Activated T-cell treated with anti-CD3 and anti-CD28 coated beads, Interleukin-2, amount 50 U/mL, for 4 hours (primary cell): ENCODE results near the gene NEMF. TPM values are rescaled to one million over a fixed set of nuclear protein-coding genes. Genes with fewer than 3 reads are reported as not detected.
"Not testable (repeated sequence)": the region's sequence is repeated elsewhere in the genome, so short reads cannot be mapped to it uniquely, and the experiment has no call there.

ENCODE experiments used
- ATAC-seq, 2 donors: fragments of 200-7000 bp; cut with Tn5 transposase; one replicate each; pipeline ENCODE4 v1.10.0; 2021
- DNase-seq: peaks from one replicate; pipeline ENCODE4 v3.0.0-alpha.2; 2020
- H3K27me3 Mint-ChIP-seq: one replicate; pipeline ENCODE4 v1.8.0; 2021; ENCODE audit warnings: low read depth, mixed read lengths
- H3K36me3 Mint-ChIP-seq: one replicate; pipeline ENCODE4 v1.8.0; 2022; ENCODE audit warnings: mixed read lengths; ENCODE audit not compliant: insufficient read depth
- H3K4me1 Mint-ChIP-seq: one replicate; pipeline ENCODE4 v1.8.0; 2021; ENCODE audit warnings: low read depth, mixed read lengths
- H3K4me3 Mint-ChIP-seq: one replicate; pipeline ENCODE4 v1.8.0; 2021; ENCODE audit warnings: mild to moderate bottlenecking, moderate library complexity, mixed read lengths
- H3K9me3 Mint-ChIP-seq: one replicate; pipeline ENCODE4 v1.8.0; 2021; ENCODE audit warnings: mixed read lengths
- total RNA-seq, 3 donors: library from RNA; stranded (reverse); gene quantifications; one replicate each; pipeline ENCODE4 v1.2.1, GENCODE V29; 2021

Gene NEMF
- total RNA-seq, 3 donors from 2014 or later: 53.0 to 54.0 (median 53.2) TPM

DNA sequence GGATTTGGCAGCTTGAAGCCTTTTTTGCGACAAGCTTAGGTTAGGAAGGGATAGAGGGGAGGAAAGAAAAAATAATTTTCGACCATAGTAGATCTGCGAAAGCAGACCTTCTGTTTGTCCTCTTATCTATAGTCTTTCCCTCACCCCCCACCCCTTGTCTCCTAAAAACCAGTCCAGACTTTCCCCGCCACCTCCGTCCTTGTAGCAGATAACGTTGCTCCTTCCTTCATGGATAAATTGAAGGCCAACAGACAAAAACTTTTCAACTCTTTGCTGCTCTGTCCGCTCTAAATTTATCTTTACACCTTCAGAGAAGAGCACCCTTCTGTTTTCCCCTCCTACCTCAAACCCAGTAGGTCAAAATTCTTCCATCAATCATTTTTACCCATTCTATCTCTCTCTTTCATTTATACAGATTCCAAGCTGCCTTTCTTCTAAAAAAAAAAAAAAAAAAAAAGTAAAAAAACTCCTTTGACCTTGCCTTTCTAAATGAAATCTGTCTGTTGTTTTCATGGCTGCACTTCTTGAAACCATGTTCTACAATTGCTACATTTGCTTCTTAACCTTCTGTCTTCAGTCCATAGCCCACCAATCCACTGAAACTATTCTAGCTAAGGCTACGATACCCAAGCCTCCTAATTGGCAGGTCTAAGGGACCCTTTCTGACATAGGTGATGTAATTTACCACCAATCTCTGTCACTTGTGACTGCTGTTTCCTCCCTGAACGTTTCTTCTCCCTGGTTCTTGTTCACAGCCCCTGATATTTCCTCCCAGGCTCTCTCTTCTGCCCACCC is 11.1 kb upstream of the NEMF start:
- Mint-ChIP-seq H3K27me3 (peaks cover 2% of the 10 kb centered on the region), H3K4me1 (peaks cover 22% of the 10 kb centered on the region), H3K4me3 (no peak overlapping the region), H3K9me3 (no peaks in the 10 kb centered on the region), H3K36me3 (no peaks in the 10 kb centered on the region)
- no peak for DNase-seq
- ATAC-seq: no peak

DNA sequence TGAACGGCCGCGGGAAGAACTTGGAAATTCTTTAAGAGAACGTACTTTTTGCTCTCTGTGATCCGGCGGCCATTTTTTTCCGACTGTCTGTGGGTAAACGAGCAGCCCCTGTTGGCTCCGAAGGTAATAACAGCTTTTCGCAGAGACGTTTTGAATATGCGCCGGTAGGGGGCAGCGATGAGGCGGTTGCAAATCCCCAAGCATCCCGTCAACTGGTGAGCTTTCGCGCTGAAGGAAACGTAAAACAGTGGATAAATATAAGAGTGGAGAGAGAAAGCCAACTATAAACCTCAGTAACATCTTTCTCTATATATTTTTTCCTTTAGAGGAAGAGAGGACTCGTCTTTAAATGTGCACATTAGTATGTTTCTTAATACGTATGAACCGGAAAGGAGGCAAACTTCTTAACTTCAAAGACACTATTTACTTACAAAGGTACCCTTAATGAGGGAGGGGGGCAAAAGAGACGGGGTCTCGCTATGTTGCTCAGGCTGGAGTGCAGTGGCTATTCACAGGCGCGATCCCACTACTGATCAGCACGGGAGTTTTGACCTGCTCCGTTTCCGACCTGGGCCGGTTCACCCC is 9.6 kb upstream of the NEMF start:
- H3K4me3 Mint-ChIP-seq: no peak overlapping the region
- peaks cover 2% of the 10 kb centered on the region for H3K27me3 Mint-ChIP-seq
- no peaks in the 10 kb centered on the region for H3K36me3 Mint-ChIP-seq
- no peaks in the 10 kb centered on the region for H3K9me3 Mint-ChIP-seq
- DNase-seq: peak; percentile 79
- peaks cover 12% of the 10 kb centered on the region for H3K4me1 Mint-ChIP-seq
- peak; percentile 36 to 42 for ATAC-seq

DNA sequence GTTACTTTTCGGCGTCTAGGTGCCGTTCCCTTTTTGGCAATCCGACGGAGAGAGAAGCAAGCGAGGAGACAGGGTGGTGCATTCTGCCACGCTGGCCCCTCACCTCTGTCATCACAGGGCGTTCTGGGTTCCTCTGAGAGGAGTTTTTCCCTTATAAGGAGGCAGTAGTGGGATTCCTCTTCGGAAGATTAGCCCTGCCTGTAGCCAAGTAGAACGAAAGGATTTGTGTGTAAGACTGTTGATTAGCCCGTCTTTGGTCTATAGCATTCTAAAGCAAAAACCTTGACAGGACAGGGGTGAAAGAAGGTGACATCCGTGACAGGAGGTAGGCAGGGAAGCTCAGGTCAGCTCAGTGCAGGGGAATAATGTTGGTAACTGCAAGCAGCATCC is 9.1 kb upstream of the NEMF start:
- H3K4me1 Mint-ChIP-seq: peaks cover 12% of the 10 kb centered on the region
- peaks cover 2% of the 10 kb centered on the region for H3K27me3 Mint-ChIP-seq
- H3K4me3 Mint-ChIP-seq: no peak overlapping the region
- no peaks in the 10 kb centered on the region for H3K36me3 Mint-ChIP-seq
- ATAC-seq (peak in 1 of 2 donors; percentile 4), DNase-seq (peak; percentile 52)
- no peaks in the 10 kb centered on the region for H3K9me3 Mint-ChIP-seq

DNA sequence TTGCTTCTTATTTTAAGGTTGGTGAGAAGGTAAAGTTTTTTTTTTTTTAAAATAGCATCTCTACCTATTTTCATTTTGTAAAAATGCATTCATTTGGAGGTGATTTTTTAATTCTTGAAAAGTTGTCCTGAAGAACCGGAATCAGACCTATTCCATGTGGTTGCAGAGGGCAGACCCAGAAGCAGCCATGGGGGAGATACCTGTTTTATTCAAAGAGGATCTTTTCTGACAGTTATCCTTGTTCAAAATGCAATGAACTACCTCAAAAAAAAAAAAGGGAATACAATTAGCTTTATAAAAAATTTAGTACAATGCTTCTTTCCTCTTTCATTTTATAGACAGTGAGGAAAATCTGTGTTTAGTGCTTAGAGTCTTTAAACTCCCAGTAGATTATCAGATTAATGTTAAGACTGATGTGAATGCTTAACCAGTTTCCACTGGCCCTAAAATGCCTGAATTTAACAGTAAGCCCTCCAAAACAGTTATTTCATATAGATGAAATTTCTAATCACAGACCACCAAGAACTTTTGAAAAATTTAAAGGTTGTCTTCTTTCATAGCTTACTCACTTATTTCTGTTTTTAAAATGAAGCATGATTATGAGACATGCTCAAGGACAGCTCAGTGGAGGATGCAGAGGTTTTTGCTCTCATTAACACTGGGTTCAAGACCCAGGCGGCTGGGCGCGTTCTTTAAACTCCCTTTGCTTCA is 8.6 kb upstream of the NEMF start:
- H3K9me3 Mint-ChIP-seq: no peaks in the 10 kb centered on the region
- H3K36me3 Mint-ChIP-seq: no peaks in the 10 kb centered on the region
- H3K4me3 Mint-ChIP-seq: no peak overlapping the region
- peaks cover 12% of the 10 kb centered on the region for H3K4me1 Mint-ChIP-seq
- peaks cover 2% of the 10 kb centered on the region for H3K27me3 Mint-ChIP-seq
- DNase-seq: no peak
- peak in 1 of 2 donors; percentile 12 for ATAC-seq

DNA sequence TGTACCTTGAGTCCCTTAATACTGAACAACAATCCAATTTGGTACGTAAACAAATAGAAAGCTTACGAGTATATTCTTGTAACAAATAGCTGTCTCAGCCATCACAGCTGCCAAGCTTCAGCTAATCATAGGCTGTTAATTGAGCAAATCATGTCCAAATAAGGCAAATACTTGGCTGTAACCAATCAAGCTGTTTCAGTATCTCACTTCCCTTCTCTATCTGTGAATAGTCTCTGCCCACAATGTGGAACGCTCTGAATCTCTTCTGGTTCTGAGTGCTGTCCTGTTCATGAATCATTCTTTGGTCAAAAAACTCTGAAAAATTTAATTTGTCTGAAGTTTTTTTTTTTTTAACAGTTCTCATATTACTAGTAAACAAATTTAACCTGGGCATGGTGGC is 5.8 kb upstream of the NEMF start:
- H3K4me1 Mint-ChIP-seq: peaks cover 20% of the 10 kb centered on the region
- H3K36me3 Mint-ChIP-seq: no peaks in the 10 kb centered on the region
- H3K9me3 Mint-ChIP-seq: no peaks in the 10 kb centered on the region
- H3K27me3 Mint-ChIP-seq: peaks cover 2% of the 10 kb centered on the region
- no peak overlapping the region for H3K4me3 Mint-ChIP-seq
- DNase-seq: no peak
- no peak for ATAC-seq

DNA sequence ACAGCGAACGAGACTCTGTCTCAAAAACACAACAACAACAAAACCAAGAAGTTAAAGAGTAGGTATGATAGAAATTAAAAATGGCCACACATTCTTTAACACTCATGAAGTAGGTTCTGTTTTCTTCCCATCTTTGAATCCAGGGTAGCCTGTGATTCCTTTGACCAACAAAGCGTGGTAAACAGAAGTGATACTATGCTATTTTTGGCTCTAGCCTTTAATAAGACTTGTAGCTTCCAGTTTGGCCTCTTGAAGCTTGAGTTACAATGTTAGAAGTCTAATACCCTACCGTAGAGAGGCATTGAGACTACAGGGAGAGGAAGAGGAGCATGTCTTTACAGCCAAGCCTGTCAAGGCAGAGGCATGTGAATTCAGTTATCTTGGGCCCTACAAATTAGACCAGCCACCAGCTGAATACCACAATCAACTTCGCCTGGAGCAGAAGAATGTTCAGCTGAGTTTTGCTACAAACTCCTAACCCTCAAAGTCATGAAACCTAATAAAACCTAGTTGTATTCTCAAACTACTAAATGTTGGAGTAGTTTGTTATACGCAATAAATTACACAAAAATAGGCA is 4.9 kb upstream of the NEMF start:
- H3K4me3 Mint-ChIP-seq: no peak overlapping the region
- ATAC-seq (no peak), DNase-seq (no peak)
- no peaks in the 10 kb centered on the region for H3K9me3 Mint-ChIP-seq
- peaks cover 25% of the 10 kb centered on the region for H3K4me1 Mint-ChIP-seq
- no peaks in the 10 kb centered on the region for H3K27me3 Mint-ChIP-seq
- no peaks in the 10 kb centered on the region for H3K36me3 Mint-ChIP-seq

GRCh38 chr14:49853572-49854375 is 1.2 kb upstream of the NEMF start:
- H3K36me3 Mint-ChIP-seq: peaks cover 10% of the 10 kb centered on the region
- H3K27me3 Mint-ChIP-seq: no peaks in the 10 kb centered on the region
- DNase-seq (peak; percentile 63), ATAC-seq (peak; percentile 65 to 69)
- H3K4me1 Mint-ChIP-seq: peaks cover 41% of the 10 kb centered on the region
- peak overlapping the region; percentile 98 for H3K4me3 Mint-ChIP-seq
- H3K9me3 Mint-ChIP-seq: no peaks in the 10 kb centered on the region

- Mint-ChIP-seq H3K27me3 (no peaks in the 10 kb centered on the region), H3K4me1 (peaks cover 41% of the 10 kb centered on the region), H3K36me3 (peaks cover 10% of the 10 kb centered on the region), H3K9me3 (no peaks in the 10 kb centered on the region), H3K4me3 (peak overlapping the region; percentile 98)
- DNase-seq: no peak
- ATAC-seq: peak; percentile 9 to 20
Measured at GRCh38 chr14:49853158-49853477, 530 bp upstream of the NEMF start.

GRCh38 chr14:49851813-49852212 is 775 bp downstream of the NEMF start:
- Mint-ChIP-seq H3K4me3 (peak overlapping the region; percentile 98), H3K4me1 (peaks cover 42% of the 10 kb centered on the region), H3K27me3 (no peaks in the 10 kb centered on the region), H3K9me3 (no peaks in the 10 kb centered on the region), H3K36me3 (peaks cover 10% of the 10 kb centered on the region)
- no peak for DNase-seq
- ATAC-seq: no peak

DNA sequence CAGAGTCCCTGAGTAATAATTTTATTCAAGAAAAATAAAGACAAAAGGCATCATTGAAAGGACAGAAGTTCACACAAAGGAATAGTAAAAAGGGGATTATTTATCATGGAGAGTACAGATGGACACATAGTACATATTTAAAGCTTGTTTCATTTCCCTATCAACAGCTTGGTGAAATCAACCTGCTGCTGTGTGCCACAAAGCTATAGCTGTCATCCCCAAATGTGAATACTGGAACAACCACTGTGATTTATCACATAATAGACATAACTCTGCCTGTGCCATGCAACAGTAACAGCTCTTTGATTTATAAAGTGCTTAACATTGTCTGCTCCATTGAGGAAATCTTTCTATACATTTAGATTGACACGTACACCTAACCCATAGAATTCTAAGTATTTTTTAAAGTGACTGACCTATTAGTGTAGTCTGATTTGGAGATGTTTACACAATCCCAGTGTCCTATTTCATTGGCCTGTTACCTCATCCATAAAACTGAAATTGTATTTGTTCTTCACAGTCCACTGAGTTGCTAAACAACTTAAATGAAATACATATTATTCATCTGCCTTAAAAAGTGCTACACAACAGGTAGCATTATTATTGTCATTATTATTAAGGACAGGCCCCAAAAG is 3.3 kb downstream of the NEMF start:
- Mint-ChIP-seq H3K4me1 (peaks cover 42% of the 10 kb centered on the region), H3K27me3 (no peaks in the 10 kb centered on the region), H3K36me3 (peaks cover 17% of the 10 kb centered on the region), H3K9me3 (no peaks in the 10 kb centered on the region), H3K4me3 (no peak overlapping the region)
- ATAC-seq: no peak
- no peak for DNase-seq

DNA sequence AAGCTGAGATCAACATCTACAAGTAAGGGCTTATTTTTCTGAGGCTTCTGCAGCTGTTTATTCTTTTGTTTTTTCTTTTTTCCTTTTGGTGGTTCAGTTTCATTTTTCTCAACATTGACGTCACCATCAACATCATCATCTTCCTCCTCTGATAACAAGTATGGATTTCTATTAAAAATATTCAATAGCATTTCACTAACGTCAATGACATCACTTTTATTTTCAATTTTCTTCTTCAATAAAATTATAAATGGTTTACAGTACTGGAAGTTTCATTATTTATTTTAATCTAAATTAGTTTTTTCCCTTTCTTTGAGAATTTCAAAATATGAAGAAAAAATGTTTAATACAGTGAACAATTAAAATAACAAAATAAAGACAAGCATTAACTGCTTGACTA is 23.9 kb downstream of the NEMF start:
- no peaks in the 10 kb centered on the region for H3K27me3 Mint-ChIP-seq
- peaks cover 37% of the 10 kb centered on the region for H3K36me3 Mint-ChIP-seq
- no peak overlapping the region for H3K4me3 Mint-ChIP-seq
- no peaks in the 10 kb centered on the region for H3K9me3 Mint-ChIP-seq
- DNase-seq (no peak), ATAC-seq (no peak)
- peaks cover 1% of the 10 kb centered on the region for H3K4me1 Mint-ChIP-seq

DNA sequence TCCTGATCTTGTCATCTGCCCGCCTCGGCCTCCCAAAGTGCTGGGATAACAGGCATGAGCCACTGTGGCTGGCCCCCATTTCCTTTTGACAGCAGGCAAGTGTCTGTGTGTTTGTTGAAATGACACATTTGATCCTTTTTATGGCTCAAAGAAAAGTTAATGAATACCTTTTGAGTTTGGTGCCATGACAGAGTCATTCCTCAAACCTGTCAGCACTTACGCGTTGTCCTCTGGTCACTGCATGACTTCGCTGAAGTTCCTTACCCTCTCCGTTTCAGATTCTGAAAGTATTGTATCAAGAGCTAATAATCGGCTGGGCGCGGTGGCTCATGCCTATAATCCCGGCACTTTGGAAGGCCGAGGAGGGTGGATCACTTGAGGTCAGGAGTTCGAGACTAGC is 32.4 kb downstream of the NEMF start:
- ATAC-seq (no peak), DNase-seq (no peak)
- H3K9me3 Mint-ChIP-seq: peaks cover 7% of the 10 kb centered on the region
- H3K27me3 Mint-ChIP-seq: no peaks in the 10 kb centered on the region
- H3K4me3 Mint-ChIP-seq: no peak overlapping the region
- peaks cover 51% of the 10 kb centered on the region for H3K36me3 Mint-ChIP-seq
- peaks cover 1% of the 10 kb centered on the region for H3K4me1 Mint-ChIP-seq

DNA sequence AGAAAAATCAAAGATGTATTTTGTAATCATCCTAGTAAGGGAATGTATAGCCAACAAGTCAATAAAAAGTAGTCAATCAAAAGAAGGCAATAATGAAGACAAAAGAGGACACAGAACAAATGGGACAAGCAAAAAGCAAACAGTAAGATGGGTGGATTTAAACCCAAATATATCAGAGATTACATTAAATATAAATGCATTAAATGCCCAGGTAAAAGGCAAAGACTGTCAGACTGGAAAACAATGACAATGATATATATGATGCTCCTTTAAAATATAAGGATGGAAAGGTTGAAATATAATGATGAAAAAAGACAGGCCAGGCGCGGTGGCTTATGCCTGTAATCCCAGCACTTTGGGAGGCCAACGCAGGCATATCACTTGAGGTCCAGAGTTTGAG is 35.7 kb downstream of the NEMF start:
- Mint-ChIP-seq H3K4me1 (peaks cover 1% of the 10 kb centered on the region), H3K36me3 (peaks cover 58% of the 10 kb centered on the region), H3K4me3 (no peak overlapping the region), H3K27me3 (no peaks in the 10 kb centered on the region), H3K9me3 (peaks cover 14% of the 10 kb centered on the region)
- DNase-seq (no peak), ATAC-seq (no peak)

GRCh38 chr14:49816118-49816517 is 36.5 kb downstream of the NEMF start:
- not testable (repeated sequence) for ATAC-seq, DNase-seq, H3K4me3 Mint-ChIP-seq, H3K4me1 Mint-ChIP-seq, H3K27me3 Mint-ChIP-seq
- H3K36me3 Mint-ChIP-seq: peaks cover 63% of the 10 kb centered on the region
- H3K9me3 Mint-ChIP-seq: peaks cover 14% of the 10 kb centered on the region
